Karpas-422 (cell line): ENCODE results near the gene TRAPPC5. TPM values are rescaled to one million over a fixed set of nuclear protein-coding genes. Genes with fewer than 3 reads are reported as not detected.

Source experiments
- DNase-seq: peaks from one replicate; pipeline ENCODE4 v3.0.0-alpha.2; 2015
- H2AFZ ChIP-seq: fragments of 200-600 bp; sonication (generic); 2 replicates; pipeline ENCODE4 v1.6.1; 2014; ENCODE audit warnings: antibody characterized with exemption, low read length, mixed read lengths
- H3K27ac ChIP-seq: fragments of 200-600 bp; sonication (generic); 2 replicates; pipeline ENCODE4 v1.5.1; 2014; ENCODE audit warnings: mild to moderate bottlenecking, low read length, moderate library complexity
- H3K27me3 ChIP-seq: fragments of 200-600 bp; sonication (generic); 2 replicates; pipeline ENCODE4 v1.6.1; 2014; ENCODE audit warnings: low read length, mixed read lengths
- H3K36me3 ChIP-seq: fragments of 200-600 bp; sonication (generic); 2 replicates; pipeline ENCODE4 v1.6.1; 2014; ENCODE audit warnings: low read length, mixed read lengths; ENCODE audit not compliant: insufficient read depth
- H3K4me1 ChIP-seq: fragments of 200-600 bp; sonication (generic); 2 replicates; pipeline ENCODE4 v1.6.1; 2014; ENCODE audit warnings: mild to moderate bottlenecking, low read length, mixed read lengths
- H3K4me2 ChIP-seq: fragments of 200-600 bp; sonication (generic); 2 replicates; pipeline ENCODE4 v1.6.1; 2014; ENCODE audit warnings: low read length, low read depth, mild to moderate bottlenecking; ENCODE audit not compliant: poor library complexity, severe bottlenecking
- H3K4me3 ChIP-seq: fragments of 200-600 bp; sonication (generic); 2 replicates; pipeline ENCODE4 v1.5.1; 2014; ENCODE audit warnings: mild to moderate bottlenecking, antibody characterized with exemption, low read length, mixed read lengths
- H3K79me2 ChIP-seq: fragments of 200-600 bp; sonication (generic); 2 replicates; pipeline ENCODE4 v1.6.1; 2014; ENCODE audit warnings: mild to moderate bottlenecking, low read length, mixed read lengths
- H3K9ac ChIP-seq: fragments of 200-600 bp; sonication (generic); 2 replicates; pipeline ENCODE4 v1.6.0; 2014; ENCODE audit warnings: low read length
- H3K9me2 ChIP-seq: fragments of 200-600 bp; sonication (generic), shearing (Covaris generic); replicated peaks from 2 replicates; pipeline ENCODE4 v1.6.0; 2014; ENCODE audit warnings: mild to moderate bottlenecking, low read length, moderate library complexity; ENCODE audit not compliant: insufficient read depth
- H3K9me3 ChIP-seq: fragments of 300-700, 200-600 bp; sonication (generic); 2 replicates; pipeline ENCODE4 v1.6.1; 2014; ENCODE audit warnings: low read length, mixed read lengths
- H4K20me1 ChIP-seq: fragments of 200-600 bp; sonication (generic); 2 replicates; pipeline ENCODE4 v1.6.1; 2014; ENCODE audit warnings: mild to moderate bottlenecking, antibody characterized with exemption, low read length, low read depth; ENCODE audit not compliant: insufficient read depth
- total RNA-seq: library from RNA; depleted of rRNA; stranded (reverse); fragments of >200 nt; shearing (Covaris generic); gene quantifications from 2 replicates; pipeline ENCODE4 v1.2.3, GENCODE V29; 2014; ENCODE audit warnings: low replicate concordance

TRAPPC5 gene
- total RNA-seq, 1 experiment from 2014 or later, result 52.1 TPM

GRCh38 chr19:7705387-7706187 lies 25.0 kb downstream of the TRAPPC5 start:
- Histone ChIP-seq H3K36me3 (no peaks in the 10 kb centered on the region), H3K4me1 (peaks cover 3% of the 10 kb centered on the region), H3K4me2 (no peak overlapping the region), H3K9ac (no peak overlapping the region), H3K79me2 (no peaks in the 10 kb centered on the region), H4K20me1 (no peaks in the 10 kb centered on the region), H2AFZ (no peak overlapping the region), H3K9me3 (no peaks in the 10 kb centered on the region), H3K27me3 (no peaks in the 10 kb centered on the region), H3K27ac (no peak overlapping the region), H3K4me3 (no peak overlapping the region), H3K9me2 (no peaks in the 10 kb centered on the region)
- DNase-seq, result no peak

- Histone ChIP-seq H2AFZ (no peak overlapping the region), H3K9me3 (no peaks in the 10 kb centered on the region), H3K4me2 (no peak overlapping the region), H3K27me3 (no peaks in the 10 kb centered on the region), H3K9me2 (no peaks in the 10 kb centered on the region), H3K79me2 (no peaks in the 10 kb centered on the region), H3K4me3 (no peak overlapping the region), H4K20me1 (no peaks in the 10 kb centered on the region), H3K9ac (no peak overlapping the region), H3K27ac (no peak overlapping the region), H3K36me3 (no peaks in the 10 kb centered on the region), H3K4me1 (peaks cover 3% of the 10 kb centered on the region)
- no peak for DNase-seq
Measured at GRCh38 chr19:7706188-7706954, 25.7 kb downstream of the TRAPPC5 start.

- no peaks in the 10 kb centered on the region for H3K9me3 ChIP-seq
- no peak overlapping the region for H3K4me3 ChIP-seq
- H4K20me1 ChIP-seq, result no peaks in the 10 kb centered on the region
- no peaks in the 10 kb centered on the region for H3K9me2 ChIP-seq
- DNase-seq, result no peak
- H3K27me3 ChIP-seq, result no peaks in the 10 kb centered on the region
- no peak overlapping the region for H3K4me2 ChIP-seq
- H3K27ac ChIP-seq, result no peak overlapping the region
- no peak overlapping the region for H2AFZ ChIP-seq
- no peaks in the 10 kb centered on the region for H3K79me2 ChIP-seq
- H3K36me3 ChIP-seq, result no peaks in the 10 kb centered on the region
- H3K4me1 ChIP-seq, result peaks cover under 1% of the 10 kb centered on the region
- no peak overlapping the region for H3K9ac ChIP-seq
Measured at GRCh38 chr19:7706955-7707456, 26.4 kb downstream of the TRAPPC5 start.

- H3K27me3 ChIP-seq, result no peaks in the 10 kb centered on the region
- no peaks in the 10 kb centered on the region for H4K20me1 ChIP-seq
- H3K4me2 ChIP-seq, result no peak overlapping the region
- DNase-seq, result no peak
- H3K27ac ChIP-seq, result no peak overlapping the region
- no peaks in the 10 kb centered on the region for H3K9me3 ChIP-seq
- H3K4me1 ChIP-seq, result no peaks in the 10 kb centered on the region
- no peaks in the 10 kb centered on the region for H3K79me2 ChIP-seq
- no peak overlapping the region for H3K4me3 ChIP-seq
- H3K9ac ChIP-seq, result no peak overlapping the region
- H3K36me3 ChIP-seq, result no peaks in the 10 kb centered on the region
- H3K9me2 ChIP-seq, result no peaks in the 10 kb centered on the region
- H2AFZ ChIP-seq, result no peak overlapping the region
Measured at GRCh38 chr19:7709932-7710460, 29.4 kb downstream of the TRAPPC5 start.

- H2AFZ ChIP-seq, result no peak overlapping the region
- DNase-seq, result no peak
- no peak overlapping the region for H3K9ac ChIP-seq
- no peak overlapping the region for H3K4me3 ChIP-seq
- no peaks in the 10 kb centered on the region for H4K20me1 ChIP-seq
- H3K4me1 ChIP-seq, result no peaks in the 10 kb centered on the region
- H3K79me2 ChIP-seq, result no peaks in the 10 kb centered on the region
- no peaks in the 10 kb centered on the region for H3K27me3 ChIP-seq
- no peaks in the 10 kb centered on the region for H3K9me3 ChIP-seq
- no peak overlapping the region for H3K27ac ChIP-seq
- H3K36me3 ChIP-seq, result no peaks in the 10 kb centered on the region
- H3K9me2 ChIP-seq, result no peaks in the 10 kb centered on the region
- no peak overlapping the region for H3K4me2 ChIP-seq
Measured at GRCh38 chr19:7710616-7711015, 30.0 kb downstream of the TRAPPC5 start.

- H3K27me3 ChIP-seq, result no peaks in the 10 kb centered on the region
- H3K9me2 ChIP-seq, result no peaks in the 10 kb centered on the region
- no peaks in the 10 kb centered on the region for H3K79me2 ChIP-seq
- no peak overlapping the region for H3K27ac ChIP-seq
- no peak overlapping the region for H3K9ac ChIP-seq
- H4K20me1 ChIP-seq, result no peaks in the 10 kb centered on the region
- no peak overlapping the region for H3K4me3 ChIP-seq
- no peaks in the 10 kb centered on the region for H3K36me3 ChIP-seq
- H3K4me1 ChIP-seq, result no peaks in the 10 kb centered on the region
- DNase-seq, result no peak
- H3K9me3 ChIP-seq, result no peaks in the 10 kb centered on the region
- H3K4me2 ChIP-seq, result no peak overlapping the region
- no peak overlapping the region for H2AFZ ChIP-seq
Measured at GRCh38 chr19:7715671-7716070, 35.0 kb downstream of the TRAPPC5 start.

GRCh38 chr19:7716762-7717161 lies 36.1 kb downstream of the TRAPPC5 start:
- Histone ChIP-seq H3K9me2 (no peaks in the 10 kb centered on the region), H2AFZ (no peak overlapping the region), H3K27ac (no peak overlapping the region), H3K79me2 (no peaks in the 10 kb centered on the region), H3K27me3 (no peaks in the 10 kb centered on the region), H3K9ac (no peak overlapping the region), H3K9me3 (no peaks in the 10 kb centered on the region), H3K4me3 (no peak overlapping the region), H3K4me2 (no peak overlapping the region), H3K36me3 (no peaks in the 10 kb centered on the region), H3K4me1 (no peaks in the 10 kb centered on the region), H4K20me1 (no peaks in the 10 kb centered on the region)
- DNase-seq, result no peak

- H3K9ac ChIP-seq, result no peak overlapping the region
- H3K9me2 ChIP-seq, result no peaks in the 10 kb centered on the region
- H3K9me3 ChIP-seq, result no peaks in the 10 kb centered on the region
- no peak overlapping the region for H2AFZ ChIP-seq
- H3K4me2 ChIP-seq, result no peak overlapping the region
- no peak for DNase-seq
- H3K27ac ChIP-seq, result no peak overlapping the region
- H3K79me2 ChIP-seq, result no peaks in the 10 kb centered on the region
- H3K4me1 ChIP-seq, result no peaks in the 10 kb centered on the region
- no peaks in the 10 kb centered on the region for H3K36me3 ChIP-seq
- no peak overlapping the region for H3K4me3 ChIP-seq
- H3K27me3 ChIP-seq, result no peaks in the 10 kb centered on the region
- H4K20me1 ChIP-seq, result no peaks in the 10 kb centered on the region
Measured at GRCh38 chr19:7718668-7719067, 38.0 kb downstream of the TRAPPC5 start.
